DND-41 (cell line): ENCODE measurements around the gene AP3S1.

Experiments used
- CTCF ChIP-seq: IDR thresholded peaks from 2 replicates; pipeline ENCODE4 v1.5.1; 2012; ENCODE audit warnings: borderline replicate concordance, low read length, moderate library complexity, mild to moderate bottlenecking; ENCODE audit not compliant: poor library complexity, severe bottlenecking; ENCODE audit errors: extremely low read depth
- EZH2 ChIP-seq: IDR thresholded peaks from 3 replicates; pipeline ENCODE4 v1.6.1; 2012; ENCODE audit warnings: borderline replicate concordance, low read depth, mild to moderate bottlenecking, moderate library complexity, low read length, inconsistent platforms; ENCODE audit not compliant: severe bottlenecking

GRCh38 chr5:115869256-115869795, 27.6 kb downstream of the AP3S1 start:
- TF ChIP-seq CTCF (no peak), EZH2 (no peak)
